Karpas-422 (cell line): ENCODE results near the gene RIPPLY3. TPM values are rescaled to one million over a fixed set of nuclear protein-coding genes. Genes with fewer than 3 reads are reported as not detected.

Experiments
- DNase-seq: peaks from one replicate; pipeline ENCODE4 v3.0.0-alpha.2; 2015
- H2AFZ ChIP-seq: fragments of 200-600 bp; sonication (generic); 2 replicates; pipeline ENCODE4 v1.6.1; 2014; ENCODE audit warnings: antibody characterized with exemption, low read length, mixed read lengths
- H3K27ac ChIP-seq: fragments of 200-600 bp; sonication (generic); 2 replicates; pipeline ENCODE4 v1.5.1; 2014; ENCODE audit warnings: mild to moderate bottlenecking, low read length, moderate library complexity
- H3K27me3 ChIP-seq: fragments of 200-600 bp; sonication (generic); 2 replicates; pipeline ENCODE4 v1.6.1; 2014; ENCODE audit warnings: low read length, mixed read lengths
- H3K36me3 ChIP-seq: fragments of 200-600 bp; sonication (generic); 2 replicates; pipeline ENCODE4 v1.6.1; 2014; ENCODE audit warnings: low read length, mixed read lengths; ENCODE audit not compliant: insufficient read depth
- H3K4me1 ChIP-seq: fragments of 200-600 bp; sonication (generic); 2 replicates; pipeline ENCODE4 v1.6.1; 2014; ENCODE audit warnings: mild to moderate bottlenecking, low read length, mixed read lengths
- H3K4me2 ChIP-seq: fragments of 200-600 bp; sonication (generic); 2 replicates; pipeline ENCODE4 v1.6.1; 2014; ENCODE audit warnings: low read length, low read depth, mild to moderate bottlenecking; ENCODE audit not compliant: poor library complexity, severe bottlenecking
- H3K4me3 ChIP-seq: fragments of 200-600 bp; sonication (generic); 2 replicates; pipeline ENCODE4 v1.5.1; 2014; ENCODE audit warnings: mild to moderate bottlenecking, antibody characterized with exemption, low read length, mixed read lengths
- H3K79me2 ChIP-seq: fragments of 200-600 bp; sonication (generic); 2 replicates; pipeline ENCODE4 v1.6.1; 2014; ENCODE audit warnings: mild to moderate bottlenecking, low read length, mixed read lengths
- H3K9ac ChIP-seq: fragments of 200-600 bp; sonication (generic); 2 replicates; pipeline ENCODE4 v1.6.0; 2014; ENCODE audit warnings: low read length
- H3K9me2 ChIP-seq: fragments of 200-600 bp; sonication (generic), shearing (Covaris generic); replicated peaks from 2 replicates; pipeline ENCODE4 v1.6.0; 2014; ENCODE audit warnings: mild to moderate bottlenecking, low read length, moderate library complexity; ENCODE audit not compliant: insufficient read depth
- H3K9me3 ChIP-seq: fragments of 300-700, 200-600 bp; sonication (generic); 2 replicates; pipeline ENCODE4 v1.6.1; 2014; ENCODE audit warnings: low read length, mixed read lengths
- H4K20me1 ChIP-seq: fragments of 200-600 bp; sonication (generic); 2 replicates; pipeline ENCODE4 v1.6.1; 2014; ENCODE audit warnings: mild to moderate bottlenecking, antibody characterized with exemption, low read length, low read depth; ENCODE audit not compliant: insufficient read depth
- total RNA-seq: library from RNA; depleted of rRNA; stranded (reverse); fragments of >200 nt; shearing (Covaris generic); gene quantifications from 2 replicates; pipeline ENCODE4 v1.2.3, GENCODE V29; 2014; ENCODE audit warnings: low replicate concordance; rRNA removed

Gene RIPPLY3
- total RNA-seq, result not detected in 2 replicates

GRCh38 chr21:37006486-37007291 lies at the start of gene RIPPLY3:
TSS of gene RIPPLY3 (plus strand) at chr21:37006702. CDS start at chr21:37006773, 71 bp downstream.
- H3K36me3 ChIP-seq, result no peaks in the 10 kb centered on the region
- H3K27ac ChIP-seq, result no peak within 1 kb of the TSS
- H3K79me2 ChIP-seq, result no peaks in the 10 kb centered on the region
- no peak within 1 kb of the TSS for H3K4me2 ChIP-seq
- H3K27me3 ChIP-seq, result no peaks in the 10 kb centered on the region
- H4K20me1 ChIP-seq, result no peaks in the 10 kb centered on the region
- DNase-seq, result no peak
- no peak within 1 kb of the TSS for H2AFZ ChIP-seq
- peaks cover 9% of the 10 kb centered on the region for H3K4me1 ChIP-seq
- no peak within 1 kb of the TSS for H3K4me3 ChIP-seq
- H3K9me3 ChIP-seq, result no peaks in the 10 kb centered on the region
- H3K9me2 ChIP-seq, result no peaks in the 10 kb centered on the region
- H3K9ac ChIP-seq, result no peak within 1 kb of the TSS

- Histone ChIP-seq H3K27ac (no peak overlapping the region), H3K36me3 (peaks cover 15% of the 10 kb centered on the region; the same call in 1 of the 2 replicates), H3K9me3 (no peaks in the 10 kb centered on the region), H3K79me2 (peaks cover 8% of the 10 kb centered on the region), H3K27me3 (no peaks in the 10 kb centered on the region), H3K4me1 (peaks cover 9% of the 10 kb centered on the region), H3K9ac (no peak overlapping the region), H3K9me2 (no peaks in the 10 kb centered on the region), H3K4me3 (no peak overlapping the region), H3K4me2 (no peak overlapping the region), H4K20me1 (no peaks in the 10 kb centered on the region), H2AFZ (no peak overlapping the region)
- DNase-seq, result peak; percentile 80
Measured at GRCh38 chr21:36959020-36959835, 47.3 kb upstream of the RIPPLY3 start.

- H3K4me1 ChIP-seq, result peaks cover 23% of the 10 kb centered on the region
- H3K79me2 ChIP-seq, result peaks cover 19% of the 10 kb centered on the region
- no peaks in the 10 kb centered on the region for H3K9me2 ChIP-seq
- H3K9me3 ChIP-seq, result no peaks in the 10 kb centered on the region
- H4K20me1 ChIP-seq, result no peaks in the 10 kb centered on the region
- no peak overlapping the region for H3K4me2 ChIP-seq
- no peak overlapping the region for H3K9ac ChIP-seq
- H3K27me3 ChIP-seq, result no peaks in the 10 kb centered on the region
- DNase-seq, result no peak
- H3K27ac ChIP-seq, result no peak overlapping the region
- no peak overlapping the region for H3K4me3 ChIP-seq
- H2AFZ ChIP-seq, result no peak overlapping the region
- peaks cover 13% of the 10 kb centered on the region; the same call in 1 of the 2 replicates for H3K36me3 ChIP-seq
Measured at GRCh38 chr21:36960676-36961284, 45.7 kb upstream of the RIPPLY3 start.

GRCh38 chr21:36962098-36962780 lies 44.3 kb upstream of the RIPPLY3 start:
- DNase-seq, result no peak
- Histone ChIP-seq H3K27ac (no peak overlapping the region), H3K9me2 (no peaks in the 10 kb centered on the region), H3K9me3 (no peaks in the 10 kb centered on the region), H3K36me3 (0 out of 2 replicates have a peak, but pooled peaks cover 7% of the 10 kb centered on the region), H3K4me3 (no peak overlapping the region), H3K27me3 (no peaks in the 10 kb centered on the region), H2AFZ (no peak overlapping the region), H3K4me2 (no peak overlapping the region), H4K20me1 (no peaks in the 10 kb centered on the region), H3K79me2 (peaks cover 19% of the 10 kb centered on the region), H3K4me1 (peaks cover 27% of the 10 kb centered on the region), H3K9ac (no peak overlapping the region)

GRCh38 chr21:36964398-36964797 lies 42.1 kb upstream of the RIPPLY3 start:
- Histone ChIP-seq H2AFZ (no peak overlapping the region), H4K20me1 (no peaks in the 10 kb centered on the region), H3K27me3 (no peaks in the 10 kb centered on the region), H3K9ac (no peak overlapping the region), H3K27ac (peak overlapping the region; percentile 70; the same call in 1 of the 2 replicates), H3K36me3 (0 out of 2 replicates have a peak, but pooled peaks cover 7% of the 10 kb centered on the region), H3K4me1 (peaks cover 30% of the 10 kb centered on the region), H3K79me2 (peaks cover 19% of the 10 kb centered on the region), H3K4me2 (peak overlapping the region; percentile 86), H3K9me2 (no peaks in the 10 kb centered on the region), H3K9me3 (no peaks in the 10 kb centered on the region), H3K4me3 (peak overlapping the region; percentile 94; the same call in 1 of the 2 replicates)
- DNase-seq, result peak; percentile 42

- peak; percentile 72 for DNase-seq
- H3K4me2 ChIP-seq, result peak overlapping the region; percentile 86
Measured at GRCh38 chr21:36964827-36965719, 41.4 kb upstream of the RIPPLY3 start.

GRCh38 chr21:36965720-36966065 lies 40.8 kb upstream of the RIPPLY3 start:
- H4K20me1 ChIP-seq, result no peaks in the 10 kb centered on the region
- no peaks in the 10 kb centered on the region for H3K27me3 ChIP-seq
- H3K27ac ChIP-seq, result peak overlapping the region; percentile 70
- H2AFZ ChIP-seq, result no peak overlapping the region
- peaks cover 24% of the 10 kb centered on the region for H3K4me1 ChIP-seq
- H3K9me2 ChIP-seq, result no peaks in the 10 kb centered on the region
- peaks cover 19% of the 10 kb centered on the region for H3K79me2 ChIP-seq
- H3K9ac ChIP-seq, result peak overlapping the region; percentile 96
- 0 out of 2 replicates have a peak, but pooled peaks cover 2% of the 10 kb centered on the region for H3K36me3 ChIP-seq
- no peaks in the 10 kb centered on the region for H3K9me3 ChIP-seq
- DNase-seq, result no peak
- peak overlapping the region; percentile 86 for H3K4me2 ChIP-seq
- H3K4me3 ChIP-seq, result peak overlapping the region; percentile 94

More at GRCh38 chr21:36964827-36965719, 41.4 kb upstream of the RIPPLY3 start:
- H3K79me2 ChIP-seq, result peaks cover 19% of the 10 kb centered on the region
- H2AFZ ChIP-seq, result no peak overlapping the region
- no peaks in the 10 kb centered on the region for H4K20me1 ChIP-seq
- no peaks in the 10 kb centered on the region for H3K9me3 ChIP-seq
- H3K4me1 ChIP-seq, result peaks cover 24% of the 10 kb centered on the region
- no peaks in the 10 kb centered on the region for H3K9me2 ChIP-seq
- H3K27ac ChIP-seq, result peak overlapping the region; percentile 70
- 0 out of 2 replicates have a peak, but pooled peaks cover 7% of the 10 kb centered on the region for H3K36me3 ChIP-seq
- no peaks in the 10 kb centered on the region for H3K27me3 ChIP-seq
- peak overlapping the region; percentile 94 for H3K4me3 ChIP-seq
- peak overlapping the region; percentile 96 for H3K9ac ChIP-seq
